HepG2 (cell line): ENCODE measurements around the gene PRRT2. TPM values are rescaled to one million over a fixed set of nuclear protein-coding genes. Genes with fewer than 3 reads are reported as not detected.

Experiments
- ARID4A ChIP-seq: sonication (generic); formaldehyde crosslinking; IDR thresholded peaks from 2 replicates; pipeline ENCODE4 v1.5.0; 2020; ENCODE audit warnings: mild to moderate bottlenecking, missing genetic modification reagents, borderline replicate concordance
- BATF2 ChIP-seq: sonication (generic); formaldehyde crosslinking; IDR thresholded peaks from 2 replicates; pipeline ENCODE4 v1.8.0; 2022; ENCODE audit warnings: mild to moderate bottlenecking, missing genetic modification reagents, moderate library complexity
- CC2D1A ChIP-seq: sonication (generic); formaldehyde crosslinking; IDR thresholded peaks from 2 replicates; pipeline ENCODE4 v1.8.1; 2023; ENCODE audit warnings: mild to moderate bottlenecking, missing genetic modification reagents
- MEIS2 ChIP-seq: sonication (generic); formaldehyde crosslinking; IDR thresholded peaks from 2 replicates; pipeline ENCODE4 v1.9.0; 2021; ENCODE audit warnings: mild to moderate bottlenecking, missing genetic modification reagents
- MTF2 ChIP-seq: sonication (generic); formaldehyde crosslinking; IDR thresholded peaks from 2 replicates; pipeline ENCODE4 v1.5.0; 2020; ENCODE audit warnings: missing genetic modification reagents, borderline replicate concordance
- NPAS2 ChIP-seq: sonication (generic); formaldehyde crosslinking; IDR thresholded peaks from 2 replicates; pipeline ENCODE4 v1.8.0; 2022; ENCODE audit warnings: mild to moderate bottlenecking, missing genetic modification reagents, borderline replicate concordance
- NR2F1 ChIP-seq, 2 experiments: fragments of 450-650 bp in 1 of 2; formaldehyde crosslinking in 1 of 2; IDR thresholded peaks; 2 replicates each; pipeline versions ENCODE4 v1.5.0 to v1.6.1; 2016 to 2020; ENCODE audit warnings: mild to moderate bottlenecking in 1 of 2, missing compliant biosample characterization in 1 of 2, missing genetic modification reagents in 1 of 2, moderate library complexity in 1 of 2
- RBAK ChIP-seq: sonication (generic); formaldehyde crosslinking; IDR thresholded peaks from 2 replicates; pipeline ENCODE4 v1.5.1; 2020; ENCODE audit warnings: mild to moderate bottlenecking, missing genetic modification reagents
- YY1 ChIP-seq: IDR thresholded peaks from 2 replicates; pipeline ENCODE4 v1.6.1; 2011; ENCODE audit warnings: low read length, low read depth, moderate library complexity, mild to moderate bottlenecking; ENCODE audit not compliant: insufficient read depth, insufficient replicate concordance
- ZBTB8A ChIP-seq: sonication (generic); formaldehyde crosslinking; IDR thresholded peaks from 2 replicates; pipeline ENCODE4 v1.4.0; 2020; ENCODE audit warnings: mild to moderate bottlenecking, low read depth, missing genetic modification reagents, borderline replicate concordance
- ZNF280D ChIP-seq: sonication (generic); formaldehyde crosslinking; IDR thresholded peaks from 2 replicates; pipeline ENCODE4 v1.5.1; 2020; ENCODE audit warnings: mild to moderate bottlenecking, missing genetic modification reagents
- ZNF362 ChIP-seq: sonication (generic); formaldehyde crosslinking; IDR thresholded peaks from 2 replicates; pipeline ENCODE4 v1.4.0; 2020; ENCODE audit warnings: missing genetic modification reagents, mild to moderate bottlenecking, borderline replicate concordance
- ZNF431 ChIP-seq: sonication (generic); formaldehyde crosslinking; IDR thresholded peaks from 2 replicates; pipeline ENCODE4 v1.9.0; 2022; ENCODE audit warnings: missing genetic modification reagents, low read depth, mild to moderate bottlenecking, borderline replicate concordance
- ZNF574 ChIP-seq: sonication (generic); formaldehyde crosslinking; IDR thresholded peaks from 2 replicates; pipeline ENCODE4 v1.4.0; 2020; ENCODE audit warnings: missing genetic modification reagents
- polyA plus RNA-seq, 8 experiments: library from polyadenylated mRNA; depleted of rRNA in 3 of 8; stranded (reverse) in 7 of 8; unstranded in 1 of 8; fragments of >200 nt; fragmentation: Illumina TruSeq in 4 of 8; extraction: Trizol in 4 of 8; gene quantifications; 2 replicates each; pipeline versions ENCODE4 v1.2.1 to v1.2.3, GENCODE V29; 2011 to 2016; ENCODE audit warnings: low read depth in 4 of 8, missing spikeins in 1 of 8, mixed read lengths in 1 of 8; ENCODE audit not compliant: insufficient read depth in 1 of 8
- total RNA-seq, 5 experiments: library from RNA; depleted of rRNA; stranded (reverse); fragments of >200 nt; fragmentation: Illumina TruSeq; extraction: Trizol; gene quantifications; 2 replicates each; pipeline ENCODE4 v1.2.3, GENCODE V29; 2016; ENCODE audit warnings: low read depth in 1 of 5

Gene PRRT2
- total and polyA plus RNA-seq, 2 of the 13 experiments (the other 11 are each of a cell fraction or from before 2014, with no cell fraction given), result 0.51 to 1.1 TPM

GRCh38 chr16:29805232-29806098, 6.5 kb upstream of the PRRT2 start (continued):
- TF ChIP-seq ARID4A (CRISPR knock-in tag), result peak; percentile 96; the same call in 1 of the 2 replicates
- TF ChIP-seq NPAS2 (CRISPR knock-in tag), result no peak
- TF ChIP-seq NR2F1 (CRISPR knock-in tag; IDR thresholded peaks at IDR 0.05), result no peak
- TF ChIP-seq CC2D1A (CRISPR knock-in tag), result no peak
- peak; percentile 91 for TF ChIP-seq MEIS2 (CRISPR knock-in tag)
- peak; percentile 96 for TF ChIP-seq ZNF574 (CRISPR knock-in tag)
- peak; percentile 58; the same call in 1 of the 2 replicates for TF ChIP-seq ZNF362 (CRISPR knock-in tag)
- peak; percentile 78; the same call in 1 of the 2 replicates for TF ChIP-seq ZNF280D (CRISPR knock-in tag)
- peak; percentile 83; the same call in 1 of the 2 replicates for TF ChIP-seq ZNF431 (CRISPR knock-in tag)
- 0 out of 2 replicates have a peak, but pooled peaks have one; percentile 43 for TF ChIP-seq ZBTB8A
- no peak for TF ChIP-seq RBAK (CRISPR knock-in tag)
- TF ChIP-seq YY1, result peak; percentile 97
- TF ChIP-seq MTF2, result 0 out of 2 replicates have a peak, but pooled peaks have one; percentile 6
- TF ChIP-seq BATF2 (CRISPR knock-in tag), result peak; percentile 96
